GM12801 (cell line): ENCODE data around the gene ZNF688.

Source experiments
- TF ChIP-seq, protein P1 (sequence below): IDR thresholded peaks from one replicate; pipeline ENCODE4 v1.5.1; 2011; ENCODE audit warnings: control low read depth; ENCODE audit not compliant: insufficient read length; ENCODE audit errors: extremely low read depth

The ZNF688 gene

DNA sequence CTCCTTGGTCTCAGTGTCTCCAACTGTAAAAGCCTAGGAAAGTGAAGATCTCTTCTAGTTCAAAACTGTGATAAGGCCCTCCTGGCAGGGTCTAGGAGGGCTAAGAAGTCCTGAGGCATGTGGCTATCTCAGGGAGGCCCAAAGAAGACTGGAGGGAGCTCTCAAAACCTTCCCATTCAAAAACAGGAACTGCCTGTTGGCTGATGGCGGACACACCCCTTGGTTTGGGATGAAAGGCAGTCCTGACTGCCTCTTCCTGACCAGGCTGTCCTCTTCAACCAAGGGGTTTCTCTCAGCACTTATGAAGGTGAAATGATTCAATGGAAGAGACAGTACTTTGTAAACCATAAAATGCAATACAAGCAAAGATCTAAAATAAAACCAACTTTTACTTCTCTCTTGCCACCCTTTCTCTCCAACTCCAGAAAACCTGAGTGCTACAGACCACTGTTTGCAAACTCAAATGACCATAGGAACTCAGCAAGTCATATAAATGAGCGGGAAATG lies 18.1 kb downstream of the ZNF688 start:
- TF ChIP-seq, protein P1, sequence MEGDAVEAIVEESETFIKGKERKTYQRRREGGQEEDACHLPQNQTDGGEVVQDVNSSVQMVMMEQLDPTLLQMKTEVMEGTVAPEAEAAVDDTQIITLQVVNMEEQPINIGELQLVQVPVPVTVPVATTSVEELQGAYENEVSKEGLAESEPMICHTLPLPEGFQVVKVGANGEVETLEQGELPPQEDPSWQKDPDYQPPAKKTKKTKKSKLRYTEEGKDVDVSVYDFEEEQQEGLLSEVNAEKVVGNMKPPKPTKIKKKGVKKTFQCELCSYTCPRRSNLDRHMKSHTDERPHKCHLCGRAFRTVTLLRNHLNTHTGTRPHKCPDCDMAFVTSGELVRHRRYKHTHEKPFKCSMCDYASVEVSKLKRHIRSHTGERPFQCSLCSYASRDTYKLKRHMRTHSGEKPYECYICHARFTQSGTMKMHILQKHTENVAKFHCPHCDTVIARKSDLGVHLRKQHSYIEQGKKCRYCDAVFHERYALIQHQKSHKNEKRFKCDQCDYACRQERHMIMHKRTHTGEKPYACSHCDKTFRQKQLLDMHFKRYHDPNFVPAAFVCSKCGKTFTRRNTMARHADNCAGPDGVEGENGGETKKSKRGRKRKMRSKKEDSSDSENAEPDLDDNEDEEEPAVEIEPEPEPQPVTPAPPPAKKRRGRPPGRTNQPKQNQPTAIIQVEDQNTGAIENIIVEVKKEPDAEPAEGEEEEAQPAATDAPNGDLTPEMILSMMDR: no peak

DNA sequence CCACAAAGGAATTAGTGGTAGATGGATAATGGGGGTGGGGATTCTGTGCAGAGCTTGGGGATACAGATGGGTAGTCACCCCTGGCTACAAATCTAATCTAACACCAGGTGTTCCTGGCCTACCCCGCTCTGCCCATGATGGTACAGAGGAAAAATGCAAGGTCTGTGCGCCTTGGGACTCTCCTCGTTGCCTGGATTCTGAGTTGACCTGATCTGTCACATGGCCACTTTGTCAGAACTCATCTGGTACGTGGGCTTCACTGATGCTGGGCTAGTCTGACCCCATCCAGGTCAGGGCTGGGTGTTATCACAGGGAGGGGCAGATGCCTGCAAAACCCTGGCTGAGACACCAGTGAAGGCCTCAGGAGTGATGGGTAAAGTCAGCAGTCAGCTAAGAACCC lies 18.6 kb downstream of the ZNF688 start:
- TF ChIP-seq, protein P1: no peak

DNA sequence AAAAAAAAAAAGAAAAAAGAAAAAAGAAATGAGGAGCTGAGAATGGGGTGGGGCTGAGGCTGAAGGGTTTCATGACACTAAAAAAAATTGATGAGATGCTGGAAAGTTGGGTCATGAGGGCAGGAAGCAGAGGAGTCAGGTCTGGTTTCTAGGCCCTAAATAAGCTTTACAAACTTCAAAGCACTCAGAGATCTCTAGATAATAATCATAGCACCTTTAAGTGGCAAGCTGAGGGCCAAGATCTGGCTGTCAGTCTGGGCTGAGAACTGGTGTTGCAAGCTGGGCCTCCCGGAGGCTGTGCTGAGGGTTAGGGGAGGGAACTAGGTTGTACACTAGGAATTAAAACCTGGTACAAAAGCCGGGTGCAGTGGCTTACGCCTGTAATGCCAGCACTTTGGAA lies 19.7 kb downstream of the ZNF688 start:
- TF ChIP-seq, protein P1: no peak

DNA sequence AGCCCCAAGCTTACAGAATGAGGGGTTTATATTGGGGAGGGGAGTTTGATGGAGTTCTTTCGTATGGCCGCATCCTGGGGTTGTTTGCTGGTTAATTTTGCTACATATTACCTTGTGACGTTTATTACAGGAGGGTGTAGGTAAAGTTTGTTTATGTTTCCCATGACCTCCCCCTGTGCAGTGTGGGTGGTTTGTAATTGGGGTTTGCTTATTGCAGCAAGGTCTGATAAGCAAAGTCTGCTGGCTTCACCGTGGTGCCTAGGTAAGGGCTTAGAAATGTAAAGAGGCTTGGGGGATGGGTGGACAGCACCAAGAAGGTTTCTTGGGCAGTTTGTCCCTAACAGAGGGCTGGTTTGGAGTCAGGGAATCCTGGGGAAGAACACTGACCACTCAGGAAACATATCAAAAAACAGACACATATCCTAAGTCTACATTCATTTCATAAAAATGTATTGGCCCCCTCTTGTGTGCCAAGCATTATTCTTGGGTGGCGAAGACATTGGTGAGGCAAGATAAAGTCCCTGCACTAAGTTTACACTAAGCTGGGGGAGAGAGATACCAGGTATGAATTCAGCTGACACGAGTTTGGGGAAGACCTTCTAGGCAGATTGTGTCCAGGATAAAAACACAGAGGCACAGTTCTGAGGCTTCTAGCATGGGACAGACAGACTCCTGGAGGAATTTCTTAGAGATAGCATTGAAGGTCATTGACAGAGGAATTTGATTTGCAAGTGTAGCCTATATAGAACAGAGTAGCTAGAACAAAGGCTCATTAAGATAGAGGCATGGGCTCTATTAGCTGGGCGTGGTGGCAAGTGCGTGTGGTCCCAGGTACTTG lies 22.9 kb downstream of the ZNF688 start:
- TF ChIP-seq, protein P1: no peak

DNA sequence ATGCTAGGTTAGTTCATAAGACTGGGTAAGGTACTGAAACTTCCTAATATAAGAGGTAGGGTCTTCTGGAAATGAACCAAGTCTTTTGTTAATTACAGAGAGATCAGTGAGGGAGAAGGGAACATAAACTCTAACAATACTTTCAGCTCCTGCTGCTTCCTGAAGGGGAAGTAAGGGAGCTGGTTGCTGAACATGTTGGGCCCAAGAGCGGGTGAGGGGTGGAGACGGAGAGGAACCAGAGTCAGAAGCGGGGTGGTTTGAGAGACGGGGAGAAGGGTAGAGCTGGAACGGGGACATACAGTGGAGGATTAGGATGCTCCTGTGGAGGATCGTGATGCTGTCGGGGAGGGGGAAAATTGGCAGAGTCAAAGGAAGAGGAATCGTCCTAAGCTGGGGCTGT lies 25.4 kb downstream of the ZNF688 start:
- TF ChIP-seq, protein P1: no peak

DNA sequence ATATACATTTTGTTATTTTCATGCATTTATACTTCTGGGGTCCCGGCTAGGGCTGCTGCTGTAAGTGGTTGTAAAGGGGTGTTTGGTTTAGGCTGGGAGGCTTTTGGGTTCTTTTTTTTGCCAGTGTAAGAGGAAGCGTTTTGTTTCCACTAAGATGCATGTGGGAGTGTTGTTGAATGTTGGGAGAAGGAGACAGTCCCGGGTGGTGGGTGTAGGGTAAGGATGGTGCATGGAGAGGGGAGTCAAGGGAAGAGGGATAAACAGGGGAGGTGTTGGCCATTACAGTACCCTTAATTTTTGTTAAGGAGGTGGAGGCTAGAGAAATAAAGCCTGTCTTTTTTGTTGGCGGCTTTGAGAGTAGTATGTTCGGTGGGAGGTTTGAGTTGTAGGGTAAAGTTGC lies 28.4 kb downstream of the ZNF688 start:
- TF ChIP-seq, protein P1: no peak

DNA sequence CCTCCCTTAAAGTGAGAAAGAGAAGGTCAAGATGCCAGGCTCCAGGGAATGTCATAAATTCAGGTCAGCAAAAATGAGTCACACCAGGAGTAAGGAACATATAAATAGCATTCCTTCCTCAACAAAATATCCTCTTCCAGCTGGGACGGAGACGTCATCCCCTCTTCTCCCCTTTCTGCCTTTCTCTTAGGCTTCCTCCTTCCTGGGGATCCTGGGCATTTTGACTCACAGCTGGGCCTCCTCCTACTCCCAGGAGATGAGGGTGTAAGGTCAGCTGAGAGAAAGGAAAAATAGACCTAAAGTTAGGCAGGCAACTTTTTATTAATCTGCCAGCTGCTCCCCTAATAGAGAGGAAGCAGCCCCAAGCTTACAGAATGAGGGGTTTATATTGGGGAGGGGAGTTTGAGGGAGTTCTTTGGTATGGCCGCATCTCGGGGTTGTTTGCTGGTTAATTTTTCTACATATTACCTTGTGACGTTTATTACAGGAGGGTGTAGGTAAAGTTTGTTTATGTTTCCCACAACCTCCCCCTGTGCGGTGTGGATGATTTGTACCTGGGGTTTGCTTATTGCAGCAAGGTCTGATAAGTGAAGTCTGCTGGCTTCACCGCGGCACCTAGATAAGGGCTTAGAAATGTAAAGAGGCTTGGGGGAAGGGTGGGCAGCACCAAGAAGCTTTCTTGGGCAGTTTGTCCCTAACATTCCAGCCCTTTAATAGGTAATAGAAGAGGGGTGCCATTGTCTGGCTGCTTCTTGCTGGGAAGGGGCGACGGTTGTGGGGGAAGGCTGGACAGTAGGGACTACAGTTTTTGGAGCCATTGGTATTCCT lies 29.8 kb downstream of the ZNF688 start:
- TF ChIP-seq, protein P1: no peak
